ENCODE results near the gene MAPK12.

GRCh38 chr22:50302564-50302963, 41.1 kb upstream of the MAPK12 start:
- TF ChIP-seq CTCF (IDR thresholded peaks at IDR 0.05): no peak
- TF ChIP-seq ZFX (IDR thresholded peaks at IDR 0.05; ENCODE audit: borderline replicate concordance): no peak

Measured in 22Rv1 (cell line).